Activated T-helper 1 cell treated with anti-CD3 and anti-CD28 coated beads, Interleukin-2, amount 50 U/mL, for 16 hours (primary cell): Measurements from ENCODE around the gene FBXO24.

Experiments
- DNase-seq, 2 donors: peaks; one replicate each; pipeline ENCODE4 v3.0.0-alpha.2; 2020; ENCODE audit warnings: low read depth in 1 of 2, low spot score in 1 of 2

The FBXO24 gene

GRCh38 chr7:100620804-100621203 is 34.7 kb downstream of the FBXO24 start:
- DNase-seq: no peak

GRCh38 chr7:100621554-100621953 is 35.4 kb downstream of the FBXO24 start:
- DNase-seq: no peak

- DNase-seq: no peak
Observed at GRCh38 chr7:100623951-100624824, 38.1 kb downstream of the FBXO24 start.

GRCh38 chr7:100626055-100626454 is 39.9 kb downstream of the FBXO24 start:
- no peak for DNase-seq

GRCh38 chr7:100626530-100627237 is 40.6 kb downstream of the FBXO24 start:
- DNase-seq: peak; percentile 77 to 83

GRCh38 chr7:100627238-100627549 is 41.1 kb downstream of the FBXO24 start:
- no peak for DNase-seq

GRCh38 chr7:100629117-100629716 is 43.1 kb downstream of the FBXO24 start:
- DNase-seq: no peak

- DNase-seq: no peak
Observed at GRCh38 chr7:100630066-100630465, 43.9 kb downstream of the FBXO24 start.

- DNase-seq: peak; percentile 28 to 38
Observed at GRCh38 chr7:100632951-100633717, 47.0 kb downstream of the FBXO24 start.

- DNase-seq: no peak
Observed at GRCh38 chr7:100639995-100640516, 53.9 kb downstream of the FBXO24 start.

- DNase-seq: no peak
Observed at GRCh38 chr7:100640517-100641440, 54.7 kb downstream of the FBXO24 start.

- DNase-seq: no peak
Observed at GRCh38 chr7:100641463-100641859, 55.3 kb downstream of the FBXO24 start, which contains the start of gene TFR2. Gene TFR2, minus strand, starts transcription at chr7:100641552. Its CDS starts 43 bp downstream, at chr7:100641509.

GRCh38 chr7:100641860-100642533 is 55.9 kb downstream of the FBXO24 start:
- no peak for DNase-seq

GRCh38 chr7:100642534-100642907 is 56.4 kb downstream of the FBXO24 start:
- DNase-seq: no peak

GRCh38 chr7:100649826-100650565 is 63.9 kb downstream of the FBXO24 start:
- no peak for DNase-seq
